Loucy (cell line): ENCODE measurements around the gene XRCC1.

ENCODE experiments used
- H2AFZ ChIP-seq: fragments of 200-600 bp; sonication (generic); 2 replicates; pipeline ENCODE4 v1.6.0; 2016; ENCODE audit warnings: antibody characterized with exemption, mild to moderate bottlenecking, low read length, moderate library complexity
- H3F3A ChIP-seq: fragments of 200-600 bp; 2 replicates; pipeline ENCODE4 v1.6.0; 2016; ENCODE audit warnings: antibody characterized with exemption, low read depth, mild to moderate bottlenecking
- H3K27me3 ChIP-seq: fragments of 200-600 bp; sonication (generic); 2 replicates; pipeline ENCODE4 v1.6.1; 2014; ENCODE audit warnings: low read length, mild to moderate bottlenecking; ENCODE audit not compliant: insufficient read depth, poor library complexity, severe bottlenecking
- H3K36me3 ChIP-seq: fragments of 200-600 bp; sonication (generic); 2 replicates; pipeline ENCODE4 v1.6.1; 2016; ENCODE audit warnings: low read length; ENCODE audit not compliant: insufficient read depth
- H3K4me1 ChIP-seq: fragments of 200-600 bp; sonication (generic); 2 replicates; pipeline ENCODE4 v1.5.1; 2014; ENCODE audit warnings: low read length, mild to moderate bottlenecking; ENCODE audit not compliant: insufficient read depth, poor library complexity, severe bottlenecking
- H3K4me2 ChIP-seq: fragments of 200-600 bp; sonication (generic); 2 replicates; pipeline ENCODE4 v1.6.0; 2014; ENCODE audit warnings: antibody characterized with exemption, low read length, low read depth, mild to moderate bottlenecking; ENCODE audit not compliant: poor library complexity, severe bottlenecking
- H3K4me3 ChIP-seq: fragments of 200-600 bp; sonication (generic); 2 replicates; pipeline ENCODE4 v1.5.1; 2014; ENCODE audit warnings: low read length, mild to moderate bottlenecking, mixed read lengths; ENCODE audit not compliant: poor library complexity, severe bottlenecking
- H3K79me2 ChIP-seq: fragments of 200-600 bp; sonication (generic); 2 replicates; pipeline ENCODE4 v1.6.1; 2014; ENCODE audit warnings: low read length; ENCODE audit not compliant: insufficient read depth
- H3K9ac ChIP-seq: fragments of 200-600 bp; sonication (generic); 2 replicates; pipeline ENCODE4 v1.6.0; 2014; ENCODE audit warnings: mild to moderate bottlenecking, low read depth, low read length, moderate library complexity; ENCODE audit not compliant: poor library complexity, severe bottlenecking
- H3K9me2 ChIP-seq: fragments of 200-600 bp; sonication (generic); replicated peaks from 2 replicates; pipeline ENCODE4 v1.6.1; 2016; ENCODE audit warnings: low read depth, low read length, mixed read lengths
- H3K9me3 ChIP-seq: fragments of 200-600 bp; sonication (generic); 2 replicates; pipeline ENCODE4 v1.6.1; 2014; ENCODE audit warnings: mild to moderate bottlenecking, antibody characterized with exemption, low read length, low read depth; ENCODE audit not compliant: insufficient read depth
- H4K20me1 ChIP-seq: fragments of 200-600 bp; sonication (generic); 2 replicates; pipeline ENCODE4 v1.6.0; 2014; ENCODE audit warnings: antibody characterized with exemption, low read length, mild to moderate bottlenecking; ENCODE audit not compliant: insufficient read depth, poor library complexity, severe bottlenecking
- CTCF ChIP-seq: fragments of 200-600 bp; sonication (generic); conservative IDR thresholded peaks from 2 replicates; pipeline ENCODE4 v1.5.1; 2014; ENCODE audit warnings: mild to moderate bottlenecking, antibody characterized with exemption, low read length
- EZH2phosphoT487 ChIP-seq: fragments of 200-600 bp; IDR thresholded peaks from 2 replicates; pipeline ENCODE4 v1.6.1; 2018; ENCODE audit warnings: antibody characterized with exemption, mild to moderate bottlenecking, moderate library complexity, borderline replicate concordance

Gene XRCC1

DNA sequence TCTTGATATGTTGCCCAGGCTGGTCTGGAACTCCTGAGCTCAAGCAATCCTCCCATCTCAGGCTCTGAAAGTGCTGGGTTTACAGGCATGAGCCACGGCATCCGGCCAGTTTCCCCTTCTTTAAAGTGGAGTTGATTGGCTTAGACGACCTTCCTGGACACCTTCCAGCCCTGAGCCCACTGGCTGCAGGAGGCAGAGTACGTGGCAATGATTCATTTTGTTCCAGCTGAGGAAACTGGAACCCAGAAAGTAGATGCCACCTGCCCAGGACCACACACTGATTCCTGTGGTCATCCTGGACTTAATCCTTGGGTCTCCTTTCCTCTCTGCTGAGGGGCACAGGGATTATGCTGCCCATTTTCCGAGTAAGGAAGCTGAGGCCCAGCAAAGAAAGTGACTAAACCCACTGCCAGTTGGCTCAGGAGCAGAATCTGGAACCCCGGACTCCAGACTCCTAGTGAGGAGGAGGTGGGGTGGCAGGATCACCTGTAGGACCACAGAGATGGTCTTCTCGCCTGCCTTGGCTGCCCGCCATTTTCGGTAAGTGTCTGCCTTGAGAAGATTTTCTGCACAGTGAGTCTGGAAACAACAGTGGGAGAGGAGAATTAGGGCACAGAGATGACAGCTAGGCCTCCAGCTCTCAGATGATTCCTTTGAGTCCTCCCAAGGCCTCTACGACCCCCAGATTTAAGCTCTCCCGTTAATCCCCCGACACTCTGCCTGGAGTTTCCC lies 737 bp downstream of the XRCC1 start:
- Histone ChIP-seq H4K20me1 (no peaks in the 10 kb centered on the region), H3K4me3 (peak overlapping the region; percentile 85), H3K27me3 (no peaks in the 10 kb centered on the region), H3K9me2 (no peaks in the 10 kb centered on the region), H3F3A (no peaks in the 10 kb centered on the region), H3K4me1 (peaks cover 31% of the 10 kb centered on the region), H3K9ac (peak overlapping the region; percentile 98), H2AFZ (no peak overlapping the region), H3K36me3 (no peaks in the 10 kb centered on the region), H3K79me2 (peaks cover 60% of the 10 kb centered on the region), H3K4me2 (peak overlapping the region; percentile 100), H3K9me3 (no peaks in the 10 kb centered on the region)
- TF ChIP-seq EZH2phosphoT487 (no peak), CTCF (no peak)

GRCh38 chr19:43572171-43572588 lies 3.1 kb downstream of the XRCC1 start:
- H3K27me3 ChIP-seq: no peaks in the 10 kb centered on the region
- no peaks in the 10 kb centered on the region for H3K9me3 ChIP-seq
- no peak overlapping the region for H3K9ac ChIP-seq
- no peak overlapping the region for H3K4me3 ChIP-seq
- peak overlapping the region; percentile 35 for H3K4me2 ChIP-seq
- no peaks in the 10 kb centered on the region for H3K9me2 ChIP-seq
- no peaks in the 10 kb centered on the region for H4K20me1 ChIP-seq
- TF ChIP-seq CTCF (no peak), EZH2phosphoT487 (no peak)
- H2AFZ ChIP-seq: no peak overlapping the region
- peaks cover 23% of the 10 kb centered on the region for H3K4me1 ChIP-seq
- H3K79me2 ChIP-seq: peaks cover 56% of the 10 kb centered on the region
- H3F3A ChIP-seq: no peaks in the 10 kb centered on the region
- H3K36me3 ChIP-seq: no peaks in the 10 kb centered on the region

DNA sequence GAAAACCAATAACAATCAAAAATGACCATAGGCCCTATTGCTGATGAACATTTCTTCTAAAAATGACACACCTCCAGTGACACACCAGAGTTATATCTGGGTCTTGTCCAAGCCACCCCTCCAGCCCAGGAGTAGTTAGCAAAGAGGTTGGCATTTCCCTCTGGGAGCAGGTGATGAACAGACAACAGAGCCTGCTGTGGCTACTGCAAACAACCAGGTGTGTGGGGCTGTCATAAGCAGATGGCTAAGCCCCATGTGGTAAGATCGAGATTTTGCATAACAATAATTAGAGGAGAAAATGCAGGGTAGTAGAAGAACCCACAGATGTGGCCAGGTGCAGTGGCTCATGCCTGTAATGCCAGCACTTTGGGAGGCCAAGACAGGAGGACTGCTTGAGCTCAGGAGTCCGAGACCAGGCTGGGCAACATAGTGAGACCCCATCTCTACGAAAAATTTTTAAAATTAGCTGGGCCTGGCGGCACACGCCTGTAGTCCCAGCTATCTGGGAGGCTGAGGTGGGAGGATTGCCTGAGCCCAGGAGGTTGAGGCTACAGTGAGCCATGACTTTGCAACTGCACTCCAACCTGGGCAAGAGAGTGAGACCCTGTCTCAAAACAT lies 5.0 kb downstream of the XRCC1 start:
- no peak overlapping the region for H3K9ac ChIP-seq
- H3K4me3 ChIP-seq: no peak overlapping the region
- no peaks in the 10 kb centered on the region for H3K27me3 ChIP-seq
- TF ChIP-seq EZH2phosphoT487 (no peak), CTCF (peak; percentile 13; the same call in 1 of the 2 replicates)
- H3K79me2 ChIP-seq: peaks cover 59% of the 10 kb centered on the region
- H3K9me2 ChIP-seq: no peaks in the 10 kb centered on the region
- H2AFZ ChIP-seq: no peak overlapping the region
- H3K36me3 ChIP-seq: no peaks in the 10 kb centered on the region
- H4K20me1 ChIP-seq: no peaks in the 10 kb centered on the region
- no peaks in the 10 kb centered on the region for H3K9me3 ChIP-seq
- peak overlapping the region; percentile 10 for H3K4me2 ChIP-seq
- H3F3A ChIP-seq: no peaks in the 10 kb centered on the region
- H3K4me1 ChIP-seq: peaks cover 23% of the 10 kb centered on the region
